HEK293T (cell line): ENCODE data around the gene SLC22A4.

Experiments
- CTCF ChIA-PET: fragments of 350-600 bp; formaldehyde crosslinking; extraction: SDS; loops from one replicate; lab custom pipeline; 2021; ENCODE audit warnings: antibody characterized with exemption, inconsistent platforms; lab: Yijun Ruan, JAX
- POLR2A ChIA-PET: fragments of 350-600 bp; formaldehyde crosslinking; extraction: SDS; loops from one replicate; lab custom pipeline; 2020; ENCODE audit warnings: antibody characterized with exemption, inconsistent platforms; lab: Yijun Ruan, JAX
- DNase-seq: peaks from one replicate; pipeline ENCODE4 v3.0.0; 2012; ENCODE audit warnings: mixed read lengths; ENCODE audit errors: extremely low spot score
- ARNT ChIP-seq: fragments of 450-650 bp; IDR thresholded peaks from 2 replicates; pipeline ENCODE4 v1.6.1; 2017; ENCODE audit warnings: mild to moderate bottlenecking
- BHLHE40 ChIP-seq: fragments of 450-650 bp; IDR thresholded peaks from 2 replicates; pipeline ENCODE4 v1.6.1; 2016; ENCODE audit warnings: mild to moderate bottlenecking, moderate library complexity, borderline replicate concordance
- CTBP1 ChIP-seq: fragments of 450-650 bp; IDR thresholded peaks from 2 replicates; pipeline ENCODE4 v1.6.1; 2016; ENCODE audit warnings: borderline replicate concordance
- ELF4 ChIP-seq: fragments of 450-650 bp; IDR thresholded peaks from 2 replicates; pipeline ENCODE4 v1.6.1; 2017; ENCODE audit warnings: antibody characterized with exemption
- FOXA1 ChIP-seq: fragments of 450-650 bp; IDR thresholded peaks from 2 replicates; pipeline ENCODE4 v1.6.1; 2016; ENCODE audit warnings: mild to moderate bottlenecking
- FOXK2 ChIP-seq: fragments of 450-650 bp; IDR thresholded peaks from 2 replicates; pipeline ENCODE4 v1.6.1; 2016; ENCODE audit warnings: mild to moderate bottlenecking
- FOXM1 ChIP-seq: fragments of 450-650 bp; IDR thresholded peaks from 2 replicates; pipeline ENCODE4 v1.6.1; 2017; ENCODE audit warnings: mild to moderate bottlenecking, borderline replicate concordance
- HDGF ChIP-seq: fragments of 450-650 bp; IDR thresholded peaks from 2 replicates; pipeline ENCODE4 v1.6.1; 2017; ENCODE audit warnings: antibody characterized with exemption, borderline replicate concordance
- L3MBTL2 ChIP-seq: fragments of 450-650 bp; conservative IDR thresholded peaks from 2 replicates; pipeline ENCODE4 v1.6.1; 2016; ENCODE audit warnings: mild to moderate bottlenecking
- LEF1 ChIP-seq: fragments of 450-650 bp; IDR thresholded peaks from 2 replicates; pipeline ENCODE4 v1.6.1; 2017; ENCODE audit warnings: mild to moderate bottlenecking, borderline replicate concordance
- NFRKB ChIP-seq: fragments of 450-650 bp; IDR thresholded peaks from 2 replicates; pipeline ENCODE4 v1.6.1; 2016; ENCODE audit warnings: mild to moderate bottlenecking, moderate library complexity
- SP1 ChIP-seq: fragments of 450-650 bp; IDR thresholded peaks from 2 replicates; pipeline ENCODE4 v1.6.1; 2017
- SUZ12 ChIP-seq: fragments of 450-650 bp; IDR thresholded peaks from 2 replicates; pipeline ENCODE4 v1.6.1; 2016; ENCODE audit warnings: mild to moderate bottlenecking
- TARDBP ChIP-seq: fragments of 450-650 bp; IDR thresholded peaks from 2 replicates; pipeline ENCODE4 v1.6.1; 2016
- ZNF384 ChIP-seq: fragments of 450-650 bp; IDR thresholded peaks from 2 replicates; pipeline ENCODE4 v1.6.1; 2016
- TF ChIP-seq, protein P1 (sequence below): fragments of 450-650 bp; IDR thresholded peaks from 2 replicates; pipeline ENCODE4 v1.6.1; 2016

SLC22A4 gene

DNA sequence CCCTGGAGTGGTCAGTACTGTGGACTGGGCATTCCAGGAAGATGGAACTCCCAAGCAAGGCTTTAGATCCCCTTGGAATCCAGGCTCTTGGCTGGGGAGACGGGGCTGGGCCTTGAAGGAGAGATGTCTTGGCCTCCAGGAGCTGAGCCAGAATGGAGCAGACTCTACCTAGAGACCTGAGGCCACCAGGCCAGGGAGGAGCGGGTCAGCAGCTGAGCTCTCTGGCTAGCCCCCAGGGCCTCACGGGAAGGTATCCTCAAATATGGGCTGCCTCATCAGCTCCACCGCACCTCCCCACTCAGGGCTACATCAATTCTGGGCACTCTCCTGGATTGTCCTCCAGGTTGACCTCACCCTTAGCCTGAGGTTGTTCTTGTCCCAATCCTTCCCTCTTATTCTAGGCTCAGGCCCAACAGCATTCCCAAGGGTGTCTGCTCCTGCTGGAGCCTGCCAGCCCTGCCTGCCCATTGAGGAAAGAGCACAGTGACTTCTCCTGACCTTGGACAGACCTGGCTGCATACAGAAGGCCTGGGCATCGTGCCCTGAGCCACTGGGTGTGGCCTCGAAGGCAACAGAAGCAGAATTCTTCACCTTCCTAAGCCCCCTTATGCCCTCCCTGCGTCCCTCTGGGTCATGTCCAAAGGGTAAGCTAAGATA, 39.7 kb upstream of the SLC22A4 start:
- no peak for TF ChIP-seq ELF4
- TF ChIP-seq ZNF384: no peak
- no peak for TF ChIP-seq FOXA1
- no peak for TF ChIP-seq HDGF
- no peak for TF ChIP-seq L3MBTL2
- POLR2A ChIA-PET: interaction anchor here (1.3 kb wide), 1 partner anchor 39 kb away, joined by 5 read pairs; the partner anchor contains the start of gene SLC22A4
- no peak for DNase-seq
- CTCF ChIA-PET: interaction anchor here (2.0 kb wide), 1 partner anchor 17 kb away, joined by 8 read pairs; no protein-coding TSS in a partner anchor

DNA sequence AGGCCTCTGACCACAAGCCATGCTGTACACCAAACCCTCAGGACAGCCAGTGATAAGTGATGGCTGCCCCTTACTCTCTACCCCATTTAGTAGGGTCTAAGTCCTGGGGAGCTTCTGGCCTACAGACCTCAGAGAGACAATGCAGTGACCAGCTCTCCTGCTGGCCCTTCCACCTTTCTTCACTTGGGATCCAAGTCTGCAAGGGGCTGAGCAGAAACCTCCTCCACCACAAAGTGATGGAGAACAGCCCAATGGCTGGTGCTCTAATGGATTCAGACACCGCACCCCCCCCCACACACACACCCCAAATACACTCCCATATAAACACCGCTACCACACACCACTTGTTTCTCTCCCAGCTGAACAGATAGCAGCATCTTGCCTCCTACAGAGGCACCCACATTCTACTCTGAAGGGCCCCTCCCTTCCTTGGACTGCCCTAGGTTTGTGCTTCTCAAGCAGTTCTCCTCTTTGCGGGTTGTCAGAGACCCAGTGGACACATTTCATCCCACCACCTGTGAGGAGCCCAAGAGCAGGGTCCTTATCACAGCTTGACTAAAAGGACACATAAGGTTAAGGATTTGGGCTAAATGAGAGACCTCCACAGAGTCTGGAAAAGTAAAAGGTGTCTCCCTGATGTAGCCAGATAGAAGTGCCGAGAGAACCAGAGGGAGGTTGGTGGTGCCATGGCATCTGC, 38.0 kb upstream of the SLC22A4 start:
- DNase-seq: no peak
- CTCF ChIA-PET: interaction anchor here (1.8 to 2.0 kb wide), 2 partner anchors 18 kb away, joined by 5 to 8 read pairs; no protein-coding TSS in a partner anchor
- POLR2A ChIA-PET: no interaction called here
- TF ChIP-seq LEF1: no peak
- TF ChIP-seq, protein P1, sequence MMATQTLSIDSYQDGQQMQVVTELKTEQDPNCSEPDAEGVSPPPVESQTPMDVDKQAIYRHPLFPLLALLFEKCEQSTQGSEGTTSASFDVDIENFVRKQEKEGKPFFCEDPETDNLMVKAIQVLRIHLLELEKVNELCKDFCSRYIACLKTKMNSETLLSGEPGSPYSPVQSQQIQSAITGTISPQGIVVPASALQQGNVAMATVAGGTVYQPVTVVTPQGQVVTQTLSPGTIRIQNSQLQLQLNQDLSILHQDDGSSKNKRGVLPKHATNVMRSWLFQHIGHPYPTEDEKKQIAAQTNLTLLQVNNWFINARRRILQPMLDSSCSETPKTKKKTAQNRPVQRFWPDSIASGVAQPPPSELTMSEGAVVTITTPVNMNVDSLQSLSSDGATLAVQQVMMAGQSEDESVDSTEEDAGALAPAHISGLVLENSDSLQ: no peak

DNA sequence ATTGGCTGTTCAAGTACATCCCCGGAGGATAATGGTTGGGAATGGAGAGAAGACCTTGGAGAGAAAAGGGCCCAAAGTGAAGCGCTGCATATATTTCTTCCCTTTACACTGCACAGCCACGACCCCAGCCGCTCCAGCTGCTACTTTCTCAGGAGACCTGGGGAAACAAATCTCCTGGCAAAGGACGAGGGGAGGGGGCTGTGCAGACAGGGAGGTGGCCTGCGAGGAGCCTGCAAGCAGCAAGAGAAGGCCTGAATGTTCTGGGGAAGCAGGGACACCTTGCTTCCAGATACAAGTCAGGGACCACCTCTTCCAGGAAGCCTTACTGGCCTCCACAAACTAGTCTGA, 37.4 kb upstream of the SLC22A4 start:
- TF ChIP-seq TARDBP (no peak), FOXM1 (no peak), FOXK2 (no peak), BHLHE40 (no peak)
- CTCF ChIA-PET: interaction anchor here (1.8 kb wide), 1 partner anchor 19 kb away, joined by 5 read pairs; no protein-coding TSS in a partner anchor
- no peak for DNase-seq
- POLR2A ChIA-PET: no interaction called here

DNA sequence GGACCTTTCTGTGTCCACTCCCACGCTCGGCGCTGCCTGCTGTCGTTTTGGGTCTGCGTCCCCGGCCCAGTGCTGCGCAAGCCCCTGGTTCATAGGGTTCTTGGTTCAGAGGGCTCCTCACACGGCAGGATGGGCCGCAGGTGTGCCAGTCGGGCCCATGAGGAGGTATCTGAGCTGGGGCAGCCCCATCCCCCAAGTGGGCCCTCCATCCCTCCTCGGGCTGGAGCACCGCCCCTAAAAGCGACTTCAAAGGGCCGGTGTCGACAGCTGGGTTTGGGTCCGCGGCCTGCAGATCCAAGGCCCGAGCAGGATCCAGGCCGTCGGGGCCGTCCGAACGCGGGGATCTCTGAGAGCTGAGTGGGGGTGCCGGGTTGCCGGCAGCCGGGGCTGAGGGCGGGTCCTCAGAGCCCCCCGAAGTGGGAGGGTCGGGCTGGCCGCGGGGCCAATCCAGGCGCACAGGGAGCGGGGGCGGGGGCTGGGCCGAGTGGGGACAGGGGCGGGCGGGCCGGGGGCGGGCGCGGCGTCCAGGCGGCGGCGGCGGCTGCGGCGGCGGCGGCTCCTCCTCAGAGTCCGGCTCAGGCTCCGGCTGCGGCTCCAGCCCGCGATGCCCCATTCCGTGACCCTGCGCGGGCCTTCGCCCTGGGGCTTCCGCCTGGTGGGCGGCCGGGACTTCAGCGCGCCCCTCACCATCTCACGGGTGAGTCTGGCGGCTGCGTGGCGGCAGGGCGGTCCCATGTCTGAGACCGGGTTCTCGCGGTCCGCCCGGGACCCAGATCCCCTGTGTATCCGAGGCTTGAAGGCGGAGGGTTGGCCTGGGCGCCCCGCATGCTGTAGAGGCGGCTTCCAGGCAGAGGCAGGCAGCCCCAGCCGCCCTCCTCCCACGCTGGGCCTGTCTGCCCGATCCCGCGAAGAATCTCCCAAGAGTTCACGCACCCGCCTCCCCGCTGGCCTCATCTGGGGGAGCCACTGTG, 36.8 kb upstream of the SLC22A4 start, which contains the start of gene PDLIM4:
PDLIM4 (plus strand) TSS at position 566 of the 971 bp plus-strand sequence; CDS start at position 605, 39 bp downstream.
- ChIA-PET CTCF (interaction anchor here (1.8 kb wide), 1 partner anchor 19 kb away, joined by 5 read pairs; no protein-coding TSS in a partner anchor), POLR2A (no interaction called here)
- TF ChIP-seq, protein P1: no peak
- TF ChIP-seq FOXM1: no peak
- TF ChIP-seq LEF1: no peak
- TF ChIP-seq SP1: no peak
- TF ChIP-seq NFRKB: no peak
- TF ChIP-seq CTBP1: no peak
- TF ChIP-seq ELF4: no peak
- TF ChIP-seq FOXA1: no peak
- no peak for TF ChIP-seq HDGF
- no peak for TF ChIP-seq TARDBP
- TF ChIP-seq SUZ12: no peak
- peak; percentile 56 for DNase-seq

DNA sequence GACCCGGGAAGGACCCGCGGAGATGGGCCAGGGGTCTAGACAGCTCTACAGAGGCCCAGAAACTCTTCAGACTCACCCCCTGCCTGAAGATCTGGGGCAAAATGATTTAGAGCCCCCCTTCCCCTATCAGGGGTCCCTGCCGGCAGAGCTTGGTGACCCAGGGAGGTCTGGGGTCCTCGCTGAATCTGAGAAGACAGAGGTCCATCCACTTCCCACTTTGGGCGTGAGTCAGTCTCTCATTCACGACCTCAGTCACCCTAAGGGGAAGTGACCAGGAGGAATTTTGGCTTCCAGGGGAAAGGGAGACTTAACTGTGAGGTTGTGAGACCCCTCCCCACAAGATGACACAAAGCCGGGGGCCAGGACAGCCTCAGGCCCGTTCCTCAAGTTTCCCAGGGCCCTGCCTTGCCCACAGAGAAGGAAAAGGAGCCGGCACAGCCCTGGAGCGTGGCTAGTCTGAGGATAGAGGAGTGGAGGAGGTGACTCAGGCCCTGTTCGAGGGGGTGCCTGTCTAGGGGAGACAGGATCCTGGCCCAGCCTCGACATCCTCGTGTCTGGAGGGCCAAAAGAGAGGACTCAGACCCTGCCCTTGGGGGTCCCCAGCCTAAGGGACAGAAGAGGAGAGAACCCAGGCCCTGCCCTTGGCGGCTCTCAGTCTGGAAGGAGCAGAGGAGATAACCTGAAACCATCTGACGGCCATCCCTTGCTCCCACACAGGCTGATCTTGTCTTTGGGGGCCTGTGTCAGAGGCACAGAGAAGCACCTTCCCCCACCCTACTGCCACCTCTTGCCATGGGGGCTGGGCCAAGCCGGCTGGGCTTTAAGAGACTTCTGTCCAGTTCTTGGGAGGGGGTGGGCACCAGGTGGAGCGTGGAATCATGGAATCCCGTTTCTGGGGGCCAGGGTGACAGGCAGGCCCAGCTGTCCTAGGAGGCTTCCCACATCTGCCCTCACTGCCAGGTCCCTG, 35.8 kb upstream of the SLC22A4 start:
- ChIA-PET POLR2A (interaction anchor here (1.5 kb wide), 1 partner anchor 35 kb away, joined by 6 read pairs; the partner anchor contains the start of gene SLC22A4), CTCF (interaction anchor here (1.8 kb wide), 1 partner anchor 20 kb away, joined by 5 read pairs; no protein-coding TSS in a partner anchor)
- no peak for TF ChIP-seq ELF4
- no peak for TF ChIP-seq SUZ12
- no peak for TF ChIP-seq ARNT
- TF ChIP-seq FOXM1: no peak
- no peak for TF ChIP-seq SP1
- no peak for TF ChIP-seq TARDBP
- no peak for TF ChIP-seq NFRKB
- no peak for TF ChIP-seq ZNF384
- TF ChIP-seq BHLHE40: no peak
- TF ChIP-seq, protein P1: no peak
- no peak for TF ChIP-seq LEF1
- no peak for TF ChIP-seq CTBP1
- no peak for TF ChIP-seq FOXK2
- no peak for TF ChIP-seq L3MBTL2
- TF ChIP-seq HDGF: no peak
- no peak for TF ChIP-seq FOXA1
- no peak for DNase-seq
